GM12873 (cell line): ENCODE measurements around the gene ACAD9.

Experiments used
- TF ChIP-seq, protein P1 (sequence below): IDR thresholded peaks from 2 replicates; pipeline ENCODE4 v1.5.1; 2012; ENCODE audit warnings: low read depth, mild to moderate bottlenecking, moderate library complexity, low read length, control low read depth; ENCODE audit not compliant: insufficient read depth; ENCODE audit errors: missing control alignments

ACAD9 gene

DNA sequence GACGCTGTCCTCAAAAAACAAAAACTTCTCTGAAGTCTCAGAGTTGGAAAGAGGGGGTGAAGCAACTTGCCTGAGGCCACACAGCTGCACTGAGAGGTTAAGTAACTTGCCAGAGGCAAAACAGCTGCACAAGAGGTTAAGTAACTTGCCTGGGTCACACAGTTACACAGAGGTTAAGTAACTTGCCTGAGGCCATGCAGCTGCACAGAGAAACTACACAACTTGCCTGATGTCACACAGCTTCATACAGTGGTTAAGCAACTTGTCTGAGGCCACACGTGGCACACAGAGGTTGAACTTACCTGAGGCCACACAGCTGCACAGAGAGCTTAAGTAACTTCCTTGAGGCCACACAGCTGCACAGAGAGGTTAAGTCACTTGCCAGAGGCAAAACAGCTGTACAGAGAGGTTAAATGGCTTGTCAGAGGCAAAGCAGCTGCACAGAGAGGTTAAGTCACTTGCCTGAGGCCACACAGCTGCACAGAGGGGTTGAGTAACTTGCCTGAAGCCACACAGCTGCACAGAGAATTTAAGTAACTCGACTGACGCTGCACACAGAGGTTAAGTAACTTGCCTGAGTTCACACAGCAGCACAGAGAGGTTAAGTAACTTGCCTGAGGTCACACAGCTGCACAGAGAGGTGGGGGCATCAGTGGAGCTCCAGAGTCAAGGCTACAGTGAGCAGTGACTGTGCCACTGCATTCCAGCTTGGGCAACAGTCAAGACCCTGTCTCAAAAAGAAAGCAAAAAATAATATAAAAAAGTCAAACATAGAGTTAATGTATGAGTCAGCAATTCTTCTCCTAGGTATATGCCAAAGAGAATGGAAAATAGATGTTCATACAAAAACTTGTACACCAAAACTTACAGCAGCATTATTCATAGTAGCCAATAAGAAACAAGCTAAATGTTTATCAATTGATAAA is 12.0 kb upstream of the ACAD9 start:
- TF ChIP-seq, protein P1, sequence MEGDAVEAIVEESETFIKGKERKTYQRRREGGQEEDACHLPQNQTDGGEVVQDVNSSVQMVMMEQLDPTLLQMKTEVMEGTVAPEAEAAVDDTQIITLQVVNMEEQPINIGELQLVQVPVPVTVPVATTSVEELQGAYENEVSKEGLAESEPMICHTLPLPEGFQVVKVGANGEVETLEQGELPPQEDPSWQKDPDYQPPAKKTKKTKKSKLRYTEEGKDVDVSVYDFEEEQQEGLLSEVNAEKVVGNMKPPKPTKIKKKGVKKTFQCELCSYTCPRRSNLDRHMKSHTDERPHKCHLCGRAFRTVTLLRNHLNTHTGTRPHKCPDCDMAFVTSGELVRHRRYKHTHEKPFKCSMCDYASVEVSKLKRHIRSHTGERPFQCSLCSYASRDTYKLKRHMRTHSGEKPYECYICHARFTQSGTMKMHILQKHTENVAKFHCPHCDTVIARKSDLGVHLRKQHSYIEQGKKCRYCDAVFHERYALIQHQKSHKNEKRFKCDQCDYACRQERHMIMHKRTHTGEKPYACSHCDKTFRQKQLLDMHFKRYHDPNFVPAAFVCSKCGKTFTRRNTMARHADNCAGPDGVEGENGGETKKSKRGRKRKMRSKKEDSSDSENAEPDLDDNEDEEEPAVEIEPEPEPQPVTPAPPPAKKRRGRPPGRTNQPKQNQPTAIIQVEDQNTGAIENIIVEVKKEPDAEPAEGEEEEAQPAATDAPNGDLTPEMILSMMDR: no peak

DNA sequence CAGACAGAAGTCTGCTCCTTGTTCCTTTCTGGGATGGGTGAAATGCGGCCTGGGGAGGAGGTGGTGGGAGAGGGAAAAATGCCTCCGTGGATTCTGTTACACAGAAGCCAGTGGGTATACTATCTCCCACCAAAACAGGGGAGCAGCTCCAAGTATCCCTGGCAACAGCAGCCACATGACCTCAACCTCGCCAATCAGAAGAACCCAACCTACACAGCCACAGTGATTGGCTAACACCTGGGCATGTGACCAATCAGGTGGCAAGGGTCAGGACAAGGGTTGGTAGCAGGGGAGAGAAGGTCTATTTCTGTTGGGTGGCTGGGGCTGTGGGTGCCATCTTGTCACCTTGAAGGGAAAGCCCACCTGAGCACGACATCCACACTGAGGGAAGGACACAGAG is 9.1 kb upstream of the ACAD9 start:
- TF ChIP-seq, protein P1: no peak

DNA sequence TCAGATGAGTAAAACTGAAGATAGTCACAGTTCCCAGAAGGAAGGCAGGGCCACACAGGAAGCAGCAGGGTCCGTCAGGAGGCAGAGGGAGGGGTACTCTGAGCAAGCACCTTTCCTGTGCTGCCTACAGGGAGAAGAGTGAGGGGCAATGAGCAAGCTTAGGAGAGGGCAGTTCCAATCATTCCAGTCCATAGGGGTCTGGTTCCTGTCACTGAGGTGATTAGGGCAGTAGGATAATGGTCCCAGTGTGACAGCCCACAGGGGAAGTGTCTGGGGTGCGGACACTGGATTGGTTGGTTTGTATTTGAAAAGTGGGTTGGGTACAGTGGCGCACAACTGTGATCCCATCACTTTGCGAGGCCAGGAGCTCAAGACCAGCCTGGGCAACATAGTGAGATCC is 7.1 kb upstream of the ACAD9 start:
- TF ChIP-seq, protein P1: no peak

DNA sequence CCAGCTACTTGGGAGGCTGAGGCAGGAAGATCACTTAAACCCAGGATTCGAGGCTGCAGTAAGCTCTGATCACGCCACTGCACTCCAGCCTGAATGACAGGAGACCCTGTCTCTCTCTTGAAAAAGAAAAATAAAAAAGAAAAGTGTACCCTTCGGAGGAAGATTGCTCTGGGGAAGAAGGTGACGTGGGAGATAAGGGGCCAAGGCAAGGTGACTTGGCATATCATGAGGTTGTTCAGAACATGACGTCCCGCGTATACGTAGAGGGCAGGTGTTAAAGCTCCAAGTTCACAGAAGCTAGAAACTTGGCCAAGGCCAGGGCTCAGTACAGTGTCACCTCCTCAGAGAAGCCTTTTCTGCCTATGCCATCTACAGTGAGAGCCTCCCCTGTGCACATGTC is 6.7 kb upstream of the ACAD9 start:
- TF ChIP-seq, protein P1: no peak

DNA sequence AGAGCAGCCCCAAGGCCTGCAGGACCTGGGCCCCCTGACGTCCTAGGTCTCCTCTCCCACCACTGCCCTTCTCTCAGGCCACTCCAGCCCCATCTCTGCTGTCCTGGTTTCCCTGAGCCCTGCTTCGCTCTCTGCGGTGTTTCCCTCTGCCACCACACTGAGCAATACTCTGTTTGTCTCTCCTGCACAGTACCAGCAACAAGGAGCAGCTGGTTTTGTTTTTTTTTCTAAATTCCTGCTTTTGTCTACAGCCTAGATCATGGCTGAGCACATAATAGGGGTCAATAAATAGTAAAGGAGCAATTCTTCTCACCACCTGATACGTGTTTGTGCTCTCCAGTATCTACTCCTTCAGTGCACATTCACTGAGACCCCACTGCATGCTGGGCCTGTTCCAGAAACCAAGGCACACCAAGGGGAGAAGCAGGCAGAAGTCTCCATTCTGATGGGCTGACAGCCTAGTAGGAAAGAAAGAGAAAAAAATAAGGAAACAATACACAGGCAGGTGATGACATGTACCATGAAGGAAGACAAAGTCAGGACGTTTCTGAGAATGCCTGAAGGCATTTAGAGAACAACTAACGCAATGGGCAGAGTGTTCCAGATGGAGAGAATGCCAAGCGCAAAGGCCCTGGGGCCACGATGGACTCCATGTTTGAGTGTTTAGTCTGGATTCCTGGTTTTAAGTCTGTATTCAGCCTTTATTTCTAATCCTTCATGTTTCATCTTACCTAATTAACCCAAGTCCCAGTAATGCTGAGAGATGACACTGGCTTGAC is 6.0 kb upstream of the ACAD9 start:
- TF ChIP-seq, protein P1: no peak

DNA sequence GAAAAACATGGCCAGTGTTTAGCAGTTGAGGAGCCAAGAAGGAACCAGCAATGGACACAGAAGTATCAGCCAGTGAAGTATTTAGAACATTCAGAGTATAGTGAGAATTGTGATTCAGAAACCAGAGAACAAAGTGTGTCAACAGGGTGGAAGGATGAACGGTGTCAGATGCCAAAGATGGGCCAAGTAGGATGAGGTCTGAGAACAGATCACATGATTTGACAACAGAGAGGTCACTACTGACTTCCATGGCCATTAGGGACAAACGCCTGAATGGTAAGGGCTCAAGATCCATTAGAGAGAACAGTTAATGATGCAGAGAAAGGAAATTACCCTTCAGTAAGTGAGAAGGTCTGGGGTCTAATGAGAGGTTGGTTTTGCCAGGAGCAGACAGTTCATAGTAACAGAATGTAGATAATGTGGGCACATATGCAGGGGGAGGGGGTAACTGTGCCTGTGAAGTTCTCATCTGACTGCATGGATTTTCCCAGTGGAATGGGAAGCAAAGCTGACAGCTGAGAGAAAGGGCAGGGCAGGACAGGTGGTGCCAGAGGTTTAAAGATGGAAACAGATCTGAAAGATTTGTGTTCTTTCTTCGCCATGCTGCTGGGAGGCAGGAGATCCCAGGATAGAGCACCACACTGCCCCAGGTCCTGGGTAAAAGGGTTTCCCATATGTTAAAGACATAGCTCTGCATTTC is 4.8 kb upstream of the ACAD9 start:
- TF ChIP-seq, protein P1: no peak
